ENCODE data around the gene MEOX1.

Gene MEOX1

DNA sequence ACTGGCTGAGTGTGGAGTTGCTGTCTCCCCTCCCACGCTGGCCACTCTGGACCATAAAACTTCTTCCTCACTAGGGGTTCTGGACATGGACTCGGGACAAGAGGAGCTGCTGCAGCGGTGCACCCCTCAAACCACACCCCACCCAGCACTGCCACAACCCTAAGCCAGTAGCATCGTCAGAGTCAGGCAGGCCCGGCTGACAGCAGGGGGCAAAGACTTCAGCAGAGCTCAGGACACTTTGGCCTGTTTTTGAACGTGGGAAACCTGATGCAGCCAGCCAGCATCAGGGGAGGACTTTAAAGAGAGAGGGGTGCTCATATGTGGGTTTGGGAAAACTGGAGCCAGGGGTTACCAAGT, 9.6 kb downstream of the MEOX1 start:
- no peak for DNase-seq

DNA sequence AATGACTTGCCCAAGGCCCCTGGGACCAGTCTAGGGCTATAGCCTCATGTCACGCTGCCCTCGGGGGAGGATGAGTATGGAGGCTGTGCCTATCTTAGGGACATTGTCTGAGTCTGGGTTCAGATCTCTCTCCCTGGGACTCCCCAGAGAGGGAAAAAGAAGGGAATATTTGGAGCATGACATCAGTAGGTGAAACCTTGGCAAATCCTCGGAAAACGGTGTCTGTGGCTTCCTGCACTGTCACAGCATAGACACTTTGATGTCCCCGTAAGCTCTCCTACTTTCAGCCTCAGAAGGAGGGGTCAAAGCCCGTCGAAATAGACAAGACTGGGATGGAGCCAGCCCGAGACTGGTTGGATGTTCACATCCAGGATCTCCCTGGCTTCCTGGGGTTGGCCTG, 11.3 kb downstream of the MEOX1 start:
- DNase-seq = no peak

DNA sequence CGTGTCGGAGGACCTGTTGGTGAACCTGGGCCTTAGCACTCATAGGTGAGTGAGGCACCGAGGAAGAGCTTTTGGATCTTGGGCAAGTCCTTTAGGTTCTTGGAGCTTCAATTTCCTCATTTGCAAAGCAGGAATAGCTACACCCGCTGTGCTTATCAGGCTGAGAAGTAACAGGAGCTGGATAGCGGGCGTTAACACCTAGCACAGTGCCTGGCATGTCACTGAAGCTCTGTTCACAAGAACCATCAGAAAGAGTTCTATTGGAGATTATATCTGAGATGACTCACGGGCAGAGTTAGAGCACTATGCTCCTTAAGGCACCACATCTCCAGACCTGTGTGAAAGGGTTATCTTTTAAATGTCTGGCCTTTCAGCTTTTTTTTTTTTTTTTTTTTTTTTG, 12.8 kb downstream of the MEOX1 start:
- DNase-seq = no peak

DNA sequence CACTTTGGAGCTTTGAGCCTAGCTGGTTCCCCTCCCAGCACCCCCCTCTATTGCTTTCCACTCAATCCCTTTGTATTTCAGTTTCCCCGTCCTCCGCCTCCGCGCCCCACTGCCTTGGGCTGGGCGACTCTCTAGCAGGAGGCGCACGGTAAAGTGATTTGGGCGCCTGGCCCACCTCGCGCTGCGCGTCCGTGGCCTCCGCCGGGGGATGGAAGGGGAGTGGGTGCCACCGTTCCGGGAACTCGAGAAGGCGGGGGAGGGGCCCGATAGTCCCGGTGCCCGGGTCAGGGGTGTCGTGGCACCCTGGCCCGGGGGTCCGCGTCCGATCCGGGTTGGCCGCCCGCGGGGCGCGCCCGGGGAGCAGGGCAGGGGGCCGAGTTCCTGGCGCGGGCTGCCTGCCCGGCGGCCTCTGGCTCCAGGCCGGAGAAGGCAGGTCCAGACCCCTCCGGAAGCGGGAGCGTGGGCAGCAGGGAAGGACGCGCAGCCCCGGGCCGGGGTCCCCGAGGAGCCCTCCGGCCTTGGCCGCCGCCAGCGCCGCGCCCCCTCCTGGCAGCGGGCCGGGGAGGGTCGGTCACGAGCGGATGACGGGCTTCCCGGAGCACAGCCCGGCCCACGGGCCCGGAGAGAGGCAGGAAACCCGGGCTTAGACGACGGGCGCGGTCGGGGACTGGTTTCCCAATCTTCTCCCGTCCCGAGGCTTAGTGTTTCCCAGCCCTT, 15.8 kb downstream of the MEOX1 start:
- peak; percentile 27 for DNase-seq

DNA sequence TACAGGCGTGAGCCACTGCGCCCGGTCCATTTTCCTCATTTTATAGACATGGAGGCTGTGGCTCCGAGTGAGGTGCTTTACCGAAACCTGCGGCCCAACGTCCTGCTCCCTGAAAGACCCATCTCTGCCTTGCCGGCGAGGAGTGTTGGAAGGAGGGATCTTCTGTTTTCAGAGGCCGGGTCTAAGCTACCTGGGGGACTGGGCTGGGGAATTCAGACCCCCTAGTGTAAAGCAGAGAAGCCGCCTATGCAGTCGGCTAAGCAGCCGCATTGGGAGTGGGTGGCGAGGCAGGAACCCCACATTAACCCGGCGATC, 16.3 kb downstream of the MEOX1 start:
- no peak for DNase-seq

DNA sequence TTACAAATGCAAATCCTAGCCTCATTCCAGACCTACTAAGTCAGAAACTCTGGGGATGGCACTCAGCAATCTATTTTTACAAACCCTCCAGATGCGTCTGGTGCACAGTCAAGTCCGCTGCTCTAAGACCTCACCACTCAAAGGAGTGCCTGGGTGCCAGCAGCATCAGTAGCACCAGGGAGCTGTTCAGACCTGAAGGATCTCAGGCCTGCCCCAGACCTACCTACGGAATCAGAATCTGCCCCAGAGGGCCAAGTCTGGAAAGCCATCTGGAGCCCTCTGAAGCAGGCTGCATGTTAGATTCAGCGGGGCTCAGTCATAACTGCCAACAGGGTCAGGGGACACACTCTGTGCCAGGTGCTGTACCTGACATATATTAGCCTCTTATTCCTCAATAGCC, 17.6 kb downstream of the MEOX1 start:
- no peak for DNase-seq

DNA sequence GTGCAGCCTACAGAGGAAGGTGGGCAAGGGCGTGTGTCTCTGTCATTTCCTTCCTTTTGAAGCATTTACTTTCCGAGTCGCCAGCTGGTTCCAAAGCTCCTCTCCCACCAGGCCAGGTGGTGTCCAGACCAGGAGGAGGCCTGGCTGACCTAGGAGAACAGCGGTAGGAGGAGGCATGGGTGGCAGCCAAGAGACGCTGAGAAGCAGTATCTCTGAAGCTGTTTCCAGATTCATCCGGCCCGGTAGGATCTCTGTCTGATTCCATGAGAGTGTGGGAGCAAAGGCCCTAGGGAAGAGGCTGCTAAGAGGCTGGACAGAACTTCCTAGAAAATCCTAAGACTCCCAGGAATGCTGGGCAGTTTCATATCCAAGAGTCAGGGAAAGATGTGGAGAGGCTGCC, 20.3 kb downstream of the MEOX1 start:
- no peak for DNase-seq

DNA sequence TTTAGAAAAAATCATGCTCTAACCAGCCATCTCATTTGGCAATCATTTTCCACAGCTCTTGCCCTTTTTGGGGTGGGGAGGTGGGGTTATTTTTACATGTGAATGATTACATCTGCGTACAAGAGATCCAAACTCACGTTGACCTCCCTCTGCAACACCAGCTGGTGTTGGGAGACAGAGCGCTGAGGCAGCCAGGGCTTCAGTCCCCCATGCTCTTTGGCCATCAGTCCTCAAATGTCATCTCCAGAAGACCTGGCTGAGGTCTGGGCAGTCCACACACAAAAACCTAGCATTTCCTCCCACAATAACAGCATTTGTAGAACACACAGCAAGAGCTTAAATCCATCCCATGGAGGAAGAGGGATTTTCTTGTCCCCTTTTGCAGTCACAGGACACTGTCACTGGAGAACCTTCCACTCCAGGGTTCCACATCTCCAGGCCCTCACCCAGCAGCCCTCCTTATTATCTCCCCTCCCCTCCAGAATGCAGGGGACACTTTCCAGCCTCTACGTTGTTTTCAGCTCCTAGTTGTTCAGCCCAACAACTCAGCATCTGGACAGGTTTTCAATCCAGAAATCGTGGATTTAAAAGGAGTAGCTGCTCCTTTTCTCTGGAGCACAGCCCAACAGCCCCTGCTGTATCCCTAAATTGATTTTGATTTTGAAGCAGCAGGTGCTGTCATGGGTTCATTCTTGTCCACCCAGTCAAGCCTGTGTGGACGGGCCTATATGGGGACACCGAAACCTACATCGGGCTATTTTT, 21.1 kb downstream of the MEOX1 start:
- no peak for DNase-seq

DNA sequence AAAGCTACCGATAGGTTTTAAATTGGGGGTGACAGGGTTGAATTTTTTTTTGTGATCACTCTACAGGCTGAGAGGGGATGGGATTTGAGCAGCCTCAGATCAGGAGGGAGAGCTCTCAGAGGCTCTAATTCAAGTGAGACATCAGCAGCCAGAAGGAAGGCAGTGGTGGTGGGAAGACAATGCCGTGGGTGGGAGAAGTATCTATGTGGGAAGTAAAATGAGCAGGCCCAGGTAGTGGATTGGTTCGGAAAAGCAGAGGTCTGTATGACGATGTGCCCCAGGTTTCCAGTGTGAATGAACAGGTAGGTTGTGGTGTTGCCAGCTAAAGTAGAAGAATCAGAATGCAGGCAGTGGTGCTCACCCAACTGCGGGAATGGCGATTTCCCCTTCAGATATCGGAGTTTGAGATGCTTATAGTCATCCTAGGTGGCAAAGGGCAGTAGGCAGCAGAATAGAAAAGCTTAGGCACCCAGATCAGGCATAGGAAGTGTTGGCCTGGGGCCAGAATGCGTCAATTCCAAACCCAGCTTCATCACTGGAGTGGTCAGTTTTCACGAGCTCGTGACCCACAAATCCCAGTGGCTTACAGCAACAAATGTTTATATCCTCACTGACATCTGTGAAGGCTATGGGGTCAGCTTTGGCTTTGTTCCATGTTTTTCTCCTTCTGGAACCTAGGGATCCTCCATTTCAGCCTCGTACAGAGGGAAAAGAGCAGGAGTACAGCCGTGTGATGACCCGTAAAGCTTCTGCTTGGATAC, 24.0 kb downstream of the MEOX1 start:
- no peak for DNase-seq

DNA sequence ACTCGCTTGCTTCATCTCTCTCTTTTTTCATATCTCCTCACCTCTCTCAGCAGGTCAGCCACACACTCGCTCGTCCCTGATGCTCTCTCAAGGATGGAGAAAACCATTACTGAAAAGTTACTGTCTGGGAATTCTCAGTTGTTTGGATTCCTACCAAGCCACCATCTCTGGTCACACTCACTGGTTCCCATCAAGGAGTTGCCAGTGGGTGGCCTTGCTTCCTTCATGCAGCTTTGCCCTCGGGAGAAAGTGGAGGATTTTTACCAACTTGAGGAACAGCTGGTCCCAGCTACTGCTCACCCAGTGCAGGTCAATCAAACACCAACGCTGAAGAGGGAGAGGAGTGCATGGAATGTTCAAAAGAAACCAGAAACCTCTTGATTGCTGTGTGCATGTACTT, 25.3 kb downstream of the MEOX1 start:
- DNase-seq = no peak

DNA sequence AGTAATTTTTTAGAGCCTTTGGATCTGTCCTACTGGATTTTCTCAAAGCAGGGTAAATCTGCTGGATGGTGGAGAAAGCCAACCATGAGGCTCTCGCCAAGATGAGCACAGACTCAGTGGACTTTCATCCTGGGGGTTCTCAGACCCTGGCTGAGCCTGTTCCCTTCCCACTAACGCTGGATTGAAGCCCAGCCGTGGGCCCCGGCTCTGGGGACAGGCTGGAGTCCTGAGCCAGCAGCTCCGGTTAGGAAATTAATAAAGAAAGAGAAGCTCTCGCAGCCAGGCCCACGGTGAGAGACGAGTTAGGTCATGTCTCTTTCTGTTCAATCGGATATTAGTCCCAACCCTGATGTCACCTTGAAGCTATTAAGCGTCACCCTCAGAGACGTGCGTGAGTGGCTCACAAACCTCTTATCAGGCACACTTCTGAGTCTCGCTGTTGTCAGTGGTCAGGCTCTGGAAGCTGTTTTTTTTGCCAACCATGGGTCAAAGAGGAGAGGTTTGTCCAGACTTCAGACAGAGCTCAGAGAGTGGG, 27.1 kb downstream of the MEOX1 start:
- no peak for DNase-seq

DNA sequence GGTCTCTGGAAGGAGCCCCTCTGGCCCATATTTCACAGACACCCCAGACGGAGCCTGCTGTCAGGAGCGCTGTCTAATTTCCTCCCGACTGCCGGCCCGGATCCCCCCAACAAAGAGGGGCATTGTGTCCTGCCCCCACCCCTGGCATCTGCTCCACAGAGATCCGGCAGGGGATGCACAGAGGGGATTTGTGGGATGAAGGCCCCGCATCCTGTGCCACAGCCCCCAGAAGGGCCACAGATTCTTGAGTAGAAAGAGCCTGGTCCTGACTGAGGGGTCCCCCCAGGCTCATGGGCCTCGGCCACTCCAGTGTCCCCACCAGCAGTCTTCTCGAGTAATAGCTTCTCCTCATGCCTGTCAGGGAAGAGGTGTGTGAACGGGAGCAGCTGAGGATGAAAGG, 29.5 kb downstream of the MEOX1 start:
- DNase-seq = no peak

DNA sequence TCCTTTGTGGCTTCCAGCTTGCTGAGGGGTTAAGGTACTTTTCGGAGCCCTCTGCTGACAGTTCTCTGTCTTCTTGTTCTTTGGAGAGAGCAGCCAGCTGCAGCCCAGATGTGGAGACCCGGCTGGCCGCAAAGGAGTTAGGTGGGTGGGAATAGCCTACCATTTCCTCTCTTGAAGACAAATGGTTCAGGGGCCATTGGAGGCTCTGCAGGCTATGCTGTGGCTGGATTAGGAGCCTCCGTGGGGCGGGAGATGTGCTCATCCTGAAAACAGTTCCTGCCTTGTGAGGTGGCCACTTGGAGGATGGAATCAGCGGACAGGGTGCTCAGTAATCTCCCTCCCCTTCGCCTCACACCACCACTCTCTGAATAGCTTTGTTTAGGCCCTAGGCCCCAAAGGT, 30.3 kb downstream of the MEOX1 start:
- DNase-seq = no peak

DNA sequence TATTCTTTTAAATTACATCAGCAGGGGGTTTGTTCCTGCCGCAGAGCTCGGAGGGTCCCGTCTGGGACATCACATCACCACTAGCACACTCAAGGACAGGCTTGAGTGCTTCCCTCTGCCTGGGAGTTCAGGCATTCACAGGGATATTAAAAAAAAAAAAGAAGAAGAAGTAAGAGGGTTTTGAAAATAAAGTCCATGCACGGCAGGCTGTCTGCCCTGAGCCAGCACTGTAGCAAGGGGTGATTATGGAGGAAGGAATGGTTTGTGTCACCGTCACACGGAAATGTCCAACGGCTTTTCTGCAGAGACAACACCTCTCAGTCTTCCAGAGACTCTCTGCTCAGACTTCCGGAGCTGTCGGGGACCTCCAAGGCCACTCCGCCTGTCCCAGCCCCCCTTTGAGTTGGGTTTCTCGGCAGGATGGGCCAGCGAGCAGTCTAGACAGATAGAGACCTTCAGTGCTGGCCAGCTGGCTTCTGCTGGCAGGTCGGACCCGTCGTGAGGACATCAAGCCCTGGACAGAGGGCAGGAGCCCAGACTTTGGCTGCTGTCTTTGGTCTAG, 33.6 kb downstream of the MEOX1 start:
- DNase-seq = no peak

DNA sequence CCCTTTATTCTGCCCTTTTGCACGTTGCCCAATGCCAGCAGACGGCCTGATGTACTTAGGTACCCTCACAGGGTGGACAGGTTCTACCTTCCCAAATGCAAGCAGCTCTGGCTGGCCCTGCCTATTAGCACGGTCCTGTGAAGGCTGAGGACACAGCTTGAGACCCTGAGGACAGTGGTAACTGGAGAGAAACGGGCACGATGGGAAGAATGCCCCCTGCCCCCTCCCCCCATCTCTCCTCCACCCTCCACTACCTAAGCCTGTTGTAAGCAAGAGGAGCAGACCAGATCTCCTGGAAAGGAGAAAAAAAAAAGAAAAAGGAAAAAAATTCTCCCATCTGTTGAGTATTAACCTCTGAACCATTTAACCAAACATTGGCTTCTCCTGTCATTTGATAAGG, 34.1 kb downstream of the MEOX1 start:
- DNase-seq = no peak

DNA sequence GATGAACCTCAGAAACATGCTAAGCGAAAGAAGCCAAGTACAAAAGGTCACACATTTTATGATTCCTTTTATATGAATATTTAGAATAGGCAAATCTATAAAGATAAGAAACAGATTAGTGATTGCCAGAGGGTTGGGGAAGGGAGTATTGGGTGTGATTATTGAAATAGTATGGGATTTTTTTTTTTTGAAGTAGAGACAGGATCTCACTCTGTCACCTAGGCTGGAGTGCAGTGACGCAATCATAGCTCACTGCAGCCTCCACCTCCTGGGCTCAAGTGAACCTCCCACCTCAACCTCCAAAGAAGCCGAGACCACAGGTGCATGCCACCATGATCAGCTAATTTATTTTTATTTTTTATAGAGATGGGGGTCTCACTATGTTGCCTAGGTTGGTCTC, 35.7 kb downstream of the MEOX1 start:
- no peak for DNase-seq

DNA sequence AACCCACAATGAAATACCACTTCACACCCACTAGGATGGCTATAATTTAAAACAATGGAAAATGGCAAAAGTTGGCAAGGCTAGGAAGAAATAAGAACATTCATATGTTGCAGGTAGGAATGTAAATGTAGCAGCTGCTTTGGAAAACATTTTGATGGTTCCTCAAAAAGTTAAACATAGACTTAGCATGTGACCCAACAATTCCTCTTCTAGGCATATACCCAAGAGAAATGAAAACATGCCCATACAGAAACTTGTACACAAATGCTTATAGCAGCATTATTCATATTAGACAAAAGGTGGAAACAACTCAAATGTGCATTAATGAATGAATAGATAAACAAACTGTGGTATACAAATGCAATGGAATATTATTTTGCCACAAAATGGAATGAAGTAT, 36.1 kb downstream of the MEOX1 start:
- no peak for DNase-seq

DNA sequence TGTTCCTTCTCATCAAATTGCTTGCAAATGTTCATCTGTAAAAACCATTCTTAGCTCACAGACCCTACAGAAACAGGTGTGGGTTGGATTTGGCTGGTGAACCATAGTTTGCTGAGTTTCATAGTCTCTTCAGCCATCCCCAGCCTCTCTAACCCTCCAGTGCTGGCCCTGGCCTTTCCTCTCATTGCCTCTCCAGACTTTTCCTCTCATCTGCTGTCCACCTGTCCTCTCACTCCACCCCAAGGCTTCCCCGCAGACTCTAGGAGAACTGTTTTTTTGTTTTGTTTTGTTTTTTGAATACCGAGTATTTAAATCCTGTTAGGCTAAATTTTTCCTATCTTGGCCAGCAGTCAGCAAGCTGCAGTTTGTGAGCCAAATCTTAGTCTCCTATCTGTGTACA, 41.1 kb downstream of the MEOX1 start:
- no peak for DNase-seq

DNA sequence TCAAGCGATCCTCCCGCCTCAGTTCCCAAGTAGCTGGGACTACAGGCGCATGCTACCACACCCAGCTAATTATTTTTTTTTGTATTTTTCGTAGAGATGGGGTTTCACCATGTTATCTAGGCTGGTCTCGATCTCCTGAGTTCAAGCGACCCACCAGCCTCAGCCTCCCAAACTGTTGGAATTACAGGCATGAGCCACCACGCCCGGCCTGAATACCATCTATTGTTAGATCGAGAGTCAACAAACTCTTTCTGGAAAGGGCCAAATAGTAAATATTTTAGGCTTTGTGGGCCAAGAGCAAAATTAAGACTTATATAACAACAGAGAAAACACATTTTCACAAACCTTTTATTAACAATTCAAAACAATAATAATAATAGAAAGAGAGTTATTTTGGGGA, 41.6 kb downstream of the MEOX1 start:
- DNase-seq = no peak

DNA sequence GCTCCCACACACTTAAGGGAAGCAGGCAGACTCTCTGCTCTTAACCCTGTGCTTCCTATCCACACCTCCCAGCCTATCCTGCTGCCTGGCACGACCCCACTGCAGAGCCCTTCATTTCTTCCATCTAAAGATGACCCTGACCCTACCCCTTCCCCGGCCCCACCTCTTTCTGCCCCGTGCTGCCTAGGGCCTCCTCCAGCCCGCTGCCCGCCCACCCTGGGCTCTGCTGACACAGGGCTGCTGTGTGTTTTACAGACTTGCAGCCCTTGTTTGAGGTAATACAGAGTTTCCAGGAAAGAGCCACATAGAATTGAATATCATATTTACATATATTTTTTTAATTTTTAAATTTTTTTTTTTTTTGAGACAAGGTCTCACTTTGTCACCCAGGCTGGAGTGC, 42.0 kb downstream of the MEOX1 start:
- DNase-seq = no peak

DNA sequence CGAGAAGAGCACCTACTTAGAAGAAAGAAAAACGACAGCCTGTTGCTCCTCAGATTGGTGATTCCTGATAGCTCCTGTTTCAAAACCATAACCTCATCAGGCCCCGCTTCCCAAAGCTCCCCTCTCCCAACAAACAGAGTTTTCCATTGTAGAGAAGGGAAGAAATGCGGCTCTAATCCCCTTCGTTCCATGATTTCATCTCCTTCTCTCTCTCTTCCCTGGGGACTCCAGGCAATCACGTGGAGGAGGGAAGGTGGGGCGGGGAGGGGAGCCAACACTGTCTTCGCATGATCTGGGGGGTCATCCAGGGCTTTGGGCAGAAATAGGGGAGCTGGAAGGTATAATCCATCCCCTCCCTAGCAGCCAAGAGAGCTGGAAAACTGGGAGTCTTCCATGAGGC, 43.4 kb downstream of the MEOX1 start:
- DNase-seq = no peak

DNA sequence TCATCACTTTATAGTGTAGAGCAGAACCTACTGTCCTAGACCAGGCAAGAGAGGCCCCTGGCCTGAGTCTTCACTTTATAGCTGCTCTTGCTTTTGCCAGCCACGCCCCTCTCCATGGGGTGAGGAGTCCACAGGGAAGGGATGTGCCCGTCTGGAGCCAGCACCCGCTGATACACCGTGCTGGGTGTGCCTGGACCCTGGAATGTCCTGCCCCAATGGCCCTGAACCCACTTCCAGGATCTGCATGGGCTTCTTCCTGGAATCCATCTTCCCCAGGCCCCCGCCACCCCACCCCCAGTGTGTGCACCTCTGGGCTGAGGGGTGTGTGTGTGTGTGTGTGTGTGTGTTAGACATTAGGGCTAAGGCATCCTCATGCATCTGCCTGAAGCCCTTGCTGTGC, 44.9 kb downstream of the MEOX1 start:
- no peak for DNase-seq

DNA sequence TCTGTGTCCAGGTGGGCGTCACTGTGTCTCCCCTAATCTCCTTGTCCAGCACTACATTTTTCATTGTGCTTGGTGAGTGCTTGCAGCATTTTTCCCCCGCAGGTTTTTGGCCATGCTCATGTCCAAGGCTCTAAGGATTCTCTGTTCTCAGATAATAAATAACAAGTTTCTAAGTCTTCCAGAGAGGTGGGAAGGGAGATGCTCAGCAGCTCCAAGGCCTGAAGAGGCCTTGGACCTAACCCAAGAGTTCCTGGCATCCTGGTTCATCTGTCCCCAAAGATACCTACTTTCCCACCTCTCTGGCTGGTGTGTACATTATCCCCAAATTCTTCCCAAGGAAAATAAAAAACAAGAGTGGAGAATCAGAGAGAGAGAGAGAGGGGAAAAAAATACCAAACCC, 45.3 kb downstream of the MEOX1 start:
- DNase-seq = no peak

DNA sequence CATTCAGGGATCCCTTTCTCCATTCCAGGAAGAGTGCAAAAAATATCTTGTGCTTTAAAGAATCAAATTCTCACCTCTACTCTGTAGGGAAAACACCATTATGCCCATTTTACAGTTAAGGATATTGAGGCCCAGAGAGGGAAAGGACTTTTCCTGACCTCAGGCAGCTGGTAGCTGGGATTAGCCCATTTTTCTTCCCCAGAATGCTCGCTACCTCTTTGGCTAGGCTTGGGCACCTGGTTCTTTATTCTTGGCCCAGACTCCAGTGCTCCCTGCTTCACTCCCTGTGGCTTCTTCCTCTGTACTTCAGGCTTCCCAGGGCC, 45.7 kb downstream of the MEOX1 start:
- DNase-seq = no peak
